OCI-LY1 (cell line): ENCODE measurements around the gene BCHE.

ENCODE experiments used
- H2AFZ ChIP-seq: fragments of 200-600 bp; sonication (generic), shearing (Covaris generic); 2 replicates; pipeline ENCODE4 v1.6.0; 2014; ENCODE audit warnings: antibody characterized with exemption, mild to moderate bottlenecking, low read length
- H3F3A ChIP-seq: fragments of 200-600 bp; sonication (generic), shearing (Covaris generic); 2 replicates; pipeline ENCODE4 v1.6.0; 2014; ENCODE audit warnings: mild to moderate bottlenecking, antibody characterized with exemption, low read length, moderate library complexity; ENCODE audit not compliant: insufficient read depth
- H3K27ac ChIP-seq: fragments of 200-600 bp; sonication (generic); 2 replicates; pipeline ENCODE4 v1.5.1; 2014; ENCODE audit warnings: low read length, mixed run types, mild to moderate bottlenecking, low read depth; ENCODE audit not compliant: poor library complexity, severe bottlenecking
- H3K27me3 ChIP-seq: fragments of 200-600 bp; sonication (generic); 2 replicates; pipeline ENCODE4 v1.6.0; 2014; ENCODE audit warnings: antibody characterized with exemption, mild to moderate bottlenecking, low read length, moderate library complexity; ENCODE audit not compliant: insufficient read depth
- H3K36me3 ChIP-seq: fragments of 200-600 bp; sonication (generic); 2 replicates; pipeline ENCODE4 v1.6.1; 2014; ENCODE audit warnings: mild to moderate bottlenecking, antibody characterized with exemption, low read length, moderate library complexity, mixed read lengths; ENCODE audit not compliant: insufficient read depth
- H3K4me1 ChIP-seq: fragments of 200-600 bp; sonication (generic); 2 replicates; pipeline ENCODE4 v1.5.1; 2014; ENCODE audit warnings: mild to moderate bottlenecking, low read length, moderate library complexity; ENCODE audit not compliant: insufficient read depth, severe bottlenecking
- H3K4me2 ChIP-seq: fragments of 200-600 bp; sonication (generic), shearing (Covaris generic); 2 replicates; pipeline ENCODE4 v1.6.1; 2014; ENCODE audit warnings: low read length
- H3K4me3 ChIP-seq: fragments of 200-600 bp; sonication (generic); 2 replicates; pipeline ENCODE4 v1.5.1; 2014; ENCODE audit warnings: low read length, low read depth, mild to moderate bottlenecking, mixed read lengths; ENCODE audit not compliant: poor library complexity, severe bottlenecking
- H3K79me2 ChIP-seq: fragments of 200-600 bp; shearing (Covaris generic); 2 replicates; pipeline ENCODE4 v1.6.1; 2016; ENCODE audit warnings: mixed run types, low read length, mixed read lengths; ENCODE audit not compliant: insufficient read depth
- H3K9ac ChIP-seq: fragments of 200-600 bp; sonication (generic), shearing (Covaris generic); 2 replicates; pipeline ENCODE4 v1.6.1; 2014; ENCODE audit warnings: mild to moderate bottlenecking, low read length, mixed read lengths
- H3K9me2 ChIP-seq: fragments of 200-600 bp; sonication (generic), shearing (Covaris generic); 2 replicates; pipeline ENCODE4 v1.6.1; 2014; ENCODE audit warnings: low read depth, mild to moderate bottlenecking, low read length, mixed read lengths
- H3K9me3 ChIP-seq: fragments of 200-600 bp; shearing (Covaris generic); 2 replicates; pipeline ENCODE4 v1.6.1; 2014; ENCODE audit warnings: low read length, mixed read lengths
- H4K20me1 ChIP-seq: fragments of 200-600 bp; sonication (generic), shearing (Covaris generic); 2 replicates; pipeline ENCODE4 v1.6.0; 2016; ENCODE audit warnings: mild to moderate bottlenecking, low read length; ENCODE audit not compliant: insufficient read depth
- CTCF ChIP-seq: fragments of 200-600 bp; sonication (generic), shearing (Covaris generic); IDR thresholded peaks from 2 replicates; pipeline ENCODE4 v1.5.1; 2017; ENCODE audit warnings: mild to moderate bottlenecking, antibody characterized with exemption, low read length, moderate library complexity, mixed read lengths
- EZH2 ChIP-seq: fragments of 200-600 bp; sonication (generic), shearing (Covaris generic); IDR thresholded peaks from 2 replicates; pipeline ENCODE4 v1.8.0; 2017; ENCODE audit warnings: borderline replicate concordance, mixed run types, mild to moderate bottlenecking, antibody characterized with exemption, low read length, moderate library complexity, mixed read lengths

The BCHE gene

GRCh38 chr3:165748094-165748493 lies 89.1 kb downstream of the BCHE start:
- no peaks in the 10 kb centered on the region for H3K36me3 ChIP-seq
- no peaks in the 10 kb centered on the region for H3K9me3 ChIP-seq
- H3K27ac ChIP-seq = no peak overlapping the region
- H3K27me3 ChIP-seq = no peaks in the 10 kb centered on the region
- H3K79me2 ChIP-seq = no peaks in the 10 kb centered on the region
- H2AFZ ChIP-seq = no peak overlapping the region
- H3K4me2 ChIP-seq = no peak overlapping the region
- no peaks in the 10 kb centered on the region for H3K4me1 ChIP-seq
- H4K20me1 ChIP-seq = no peaks in the 10 kb centered on the region
- H3F3A ChIP-seq = no peaks in the 10 kb centered on the region
- no peaks in the 10 kb centered on the region for H3K9me2 ChIP-seq
- H3K9ac ChIP-seq = no peak overlapping the region
- TF ChIP-seq CTCF (no peak), EZH2 (no peak)
- no peak overlapping the region for H3K4me3 ChIP-seq

DNA sequence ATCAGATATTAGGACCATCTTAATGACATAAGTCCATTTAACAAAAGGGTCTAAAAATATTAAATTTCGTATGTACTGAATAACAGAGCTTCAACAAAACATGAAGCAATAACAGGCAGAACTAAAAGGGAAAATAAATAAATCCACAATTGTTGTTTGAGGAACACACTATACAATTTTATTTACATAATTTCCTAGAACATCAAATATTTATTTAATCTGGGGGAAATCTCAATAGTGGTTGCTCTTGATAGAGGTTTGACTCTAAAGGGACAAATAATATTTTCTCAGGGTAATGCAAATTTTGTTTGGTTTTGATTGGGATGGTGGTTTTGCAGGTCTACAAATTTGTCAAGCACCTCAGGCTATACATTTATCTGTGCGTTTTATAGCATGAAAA lies 90.3 kb downstream of the BCHE start:
- no peaks in the 10 kb centered on the region for H4K20me1 ChIP-seq
- H2AFZ ChIP-seq = no peak overlapping the region
- no peaks in the 10 kb centered on the region for H3K36me3 ChIP-seq
- H3K27ac ChIP-seq = no peak overlapping the region
- H3K9ac ChIP-seq = no peak overlapping the region
- TF ChIP-seq EZH2 = no peak
- no peak for TF ChIP-seq CTCF
- H3K4me3 ChIP-seq = no peak overlapping the region
- no peak overlapping the region for H3K4me2 ChIP-seq
- no peaks in the 10 kb centered on the region for H3K4me1 ChIP-seq
- H3K79me2 ChIP-seq = no peaks in the 10 kb centered on the region
- no peaks in the 10 kb centered on the region for H3K9me3 ChIP-seq
- no peaks in the 10 kb centered on the region for H3F3A ChIP-seq
- H3K27me3 ChIP-seq = no peaks in the 10 kb centered on the region
- H3K9me2 ChIP-seq = no peaks in the 10 kb centered on the region

GRCh38 chr3:165744025-165744424 lies 93.2 kb downstream of the BCHE start:
- no peaks in the 10 kb centered on the region for H3K9me2 ChIP-seq
- no peaks in the 10 kb centered on the region for H3K27me3 ChIP-seq
- TF ChIP-seq EZH2 (no peak), CTCF (no peak)
- no peaks in the 10 kb centered on the region for H3K9me3 ChIP-seq
- H3K4me2 ChIP-seq = no peak overlapping the region
- no peaks in the 10 kb centered on the region for H3F3A ChIP-seq
- no peaks in the 10 kb centered on the region for H3K36me3 ChIP-seq
- no peak overlapping the region for H3K9ac ChIP-seq
- H3K4me3 ChIP-seq = no peak overlapping the region
- no peaks in the 10 kb centered on the region for H3K79me2 ChIP-seq
- H3K4me1 ChIP-seq = no peaks in the 10 kb centered on the region
- no peak overlapping the region for H3K27ac ChIP-seq
- H2AFZ ChIP-seq = no peak overlapping the region
- H4K20me1 ChIP-seq = no peaks in the 10 kb centered on the region
